Kidney (tissue), 14 donors: ENCODE measurements around the gene RGS6. TPM values are rescaled to one million over a fixed set of nuclear protein-coding genes. Genes with fewer than 3 reads are reported as not detected.

Source experiments
- DNase-seq, 5 donors: peaks; one replicate each; pipeline ENCODE4 v3.0.0-alpha.2; 2013 to 2020
- FAIRE-seq: peaks from 2 replicates; lab custom pipeline; 2012; peaks lifted over from hg19 to GRCh38; lab: Jason Lieb, UNC
- H3K27ac ChIP-seq, 2 donors: one replicate each; pipeline ENCODE4 v1.7.0; 2013; ENCODE audit warnings: low read depth in 2 of 2, low read length in 2 of 2, inconsistent platforms in 1 of 2
- H3K27me3 ChIP-seq: one replicate; pipeline ENCODE4 v1.7.1; 2013; ENCODE audit warnings: low read length, inconsistent platforms; ENCODE audit not compliant: control insufficient read depth, insufficient read depth
- H3K36me3 ChIP-seq, 3 donors: one replicate each; pipeline versions ENCODE4 v1.7.0 to v1.7.1; 2013; ENCODE audit warnings: low read length in 3 of 3, control low read depth in 1 of 3, inconsistent platforms in 1 of 3; ENCODE audit not compliant: insufficient read depth in 3 of 3, control insufficient read depth in 2 of 3
- H3K4me1 ChIP-seq, 3 donors: one replicate each; pipeline versions ENCODE4 v1.7.0 to v1.7.1; 2013; ENCODE audit warnings: low read length in 3 of 3, inconsistent platforms in 1 of 3, low read depth in 1 of 3; ENCODE audit not compliant: control insufficient read depth in 2 of 3, insufficient read depth in 2 of 3
- H3K4me3 ChIP-seq, 3 donors: one replicate each; pipeline versions ENCODE4 v1.7.0 to v1.8.1; 2013; ENCODE audit warnings: low read length in 3 of 3, control low read depth in 1 of 3, inconsistent platforms in 1 of 3
- H3K9ac ChIP-seq, 3 donors: one replicate each; pipeline versions ENCODE4 v1.7.0 to v1.7.1; 2013; ENCODE audit warnings: low read length in 3 of 3, control low read depth in 1 of 3, inconsistent platforms in 1 of 3
- H3K9me3 ChIP-seq, 3 donors: one replicate each; pipeline versions ENCODE4 v1.7.0 to v1.7.1; 2013; ENCODE audit warnings: low read length in 3 of 3, control low read depth in 1 of 3, inconsistent platforms in 1 of 3; ENCODE audit not compliant: control insufficient read depth in 2 of 3, insufficient read depth in 1 of 3
- intact Hi-C: fragments of 100-400 bp; cut with DNase I; formaldehyde crosslinking; loops from one replicate; pipeline ENCODE4 v1.11.1; 2022
- polyA plus RNA-seq: library from polyadenylated mRNA; stranded (reverse); fragments of 350-450 nt; fragmentation: Illumina TruSeq; extraction: RNeasy Lipid Tissue Mini Kit (QIAGEN cat#74804); gene quantifications from one replicate; pipeline ENCODE4 v1.2.3, GENCODE V29; 2014; ENCODE audit warnings: low read depth, low replicate concordance; ENCODE audit not compliant: insufficient read depth
- total RNA-seq: library from RNA; stranded (reverse); fragmentation: NEBNext Ultra II Directional; extraction: Animal tissue kit (Norgen Biotek cat#: 25700); gene quantifications from one replicate; pipeline ENCODE4 v1.2.1, GENCODE V29; 2021
- TF ChIP-seq, protein P1 (sequence below): IDR thresholded peaks from 3 replicates; pipeline ENCODE4 v1.5.1; 2012; ENCODE audit warnings: mild to moderate bottlenecking, moderate library complexity, borderline replicate concordance; ENCODE audit not compliant: insufficient read depth; ENCODE audit errors: extremely low read depth
- donor health status: control.
- donor health status: control.
- donor health status: control.
- donor health status: control.
- donor health status: control.
- donor health status: DM: yes; HTN: yes; CAD: no.
- donor health status: Normal renal cell carcinoma (clear cell type).

RGS6 gene
- total and polyA plus RNA-seq, 2 donors from 2014 or later = 1.1 to 1.4 TPM

DNA sequence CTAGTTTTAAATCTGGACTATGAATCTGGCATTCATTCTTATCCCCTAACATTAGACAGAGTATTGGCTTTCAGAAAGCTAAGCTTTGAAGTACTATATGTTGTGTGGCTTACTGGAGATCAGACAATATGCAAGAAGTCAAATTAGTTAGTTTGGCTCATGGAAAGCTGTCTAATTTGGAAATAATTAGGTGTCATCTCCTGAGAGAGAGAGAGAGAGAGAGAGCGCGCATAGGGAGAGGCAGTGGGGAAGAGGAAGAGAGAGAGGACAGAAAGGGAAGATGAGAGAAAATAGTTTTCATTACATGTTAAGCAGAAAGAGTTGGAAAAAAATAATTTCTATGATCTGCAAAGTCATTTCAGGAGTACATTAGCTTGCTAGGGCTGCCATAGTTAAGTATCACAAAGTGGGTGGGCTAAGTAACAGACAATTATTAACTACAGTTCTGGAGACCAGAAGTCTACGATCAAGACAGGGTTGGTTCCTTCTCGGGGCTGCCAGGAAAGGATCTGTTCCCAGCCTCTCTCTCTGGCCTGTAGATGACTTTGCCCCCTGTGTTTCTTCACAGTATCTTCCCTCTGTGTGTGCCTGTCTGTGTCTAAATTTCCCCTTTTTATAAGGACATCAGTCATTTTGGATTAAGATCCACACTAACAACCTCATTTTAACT, 404.2 kb downstream of the RGS6 start:
- Histone ChIP-seq H3K9ac (no peak overlapping the region), H3K27ac (no peak overlapping the region), H3K4me3 (no peak overlapping the region), H3K36me3 (no peaks in the 10 kb centered on the region), H3K4me1 (no peaks in the 10 kb centered on the region), H3K27me3 (no peaks in the 10 kb centered on the region), H3K9me3 (no peaks in the 10 kb centered on the region)
- intact Hi-C loops = no loop called here
- peak in 1 of 5 donors; percentile 30 for DNase-seq
- FAIRE-seq = no peak
- TF ChIP-seq, protein P1, sequence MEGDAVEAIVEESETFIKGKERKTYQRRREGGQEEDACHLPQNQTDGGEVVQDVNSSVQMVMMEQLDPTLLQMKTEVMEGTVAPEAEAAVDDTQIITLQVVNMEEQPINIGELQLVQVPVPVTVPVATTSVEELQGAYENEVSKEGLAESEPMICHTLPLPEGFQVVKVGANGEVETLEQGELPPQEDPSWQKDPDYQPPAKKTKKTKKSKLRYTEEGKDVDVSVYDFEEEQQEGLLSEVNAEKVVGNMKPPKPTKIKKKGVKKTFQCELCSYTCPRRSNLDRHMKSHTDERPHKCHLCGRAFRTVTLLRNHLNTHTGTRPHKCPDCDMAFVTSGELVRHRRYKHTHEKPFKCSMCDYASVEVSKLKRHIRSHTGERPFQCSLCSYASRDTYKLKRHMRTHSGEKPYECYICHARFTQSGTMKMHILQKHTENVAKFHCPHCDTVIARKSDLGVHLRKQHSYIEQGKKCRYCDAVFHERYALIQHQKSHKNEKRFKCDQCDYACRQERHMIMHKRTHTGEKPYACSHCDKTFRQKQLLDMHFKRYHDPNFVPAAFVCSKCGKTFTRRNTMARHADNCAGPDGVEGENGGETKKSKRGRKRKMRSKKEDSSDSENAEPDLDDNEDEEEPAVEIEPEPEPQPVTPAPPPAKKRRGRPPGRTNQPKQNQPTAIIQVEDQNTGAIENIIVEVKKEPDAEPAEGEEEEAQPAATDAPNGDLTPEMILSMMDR = no peak

DNA sequence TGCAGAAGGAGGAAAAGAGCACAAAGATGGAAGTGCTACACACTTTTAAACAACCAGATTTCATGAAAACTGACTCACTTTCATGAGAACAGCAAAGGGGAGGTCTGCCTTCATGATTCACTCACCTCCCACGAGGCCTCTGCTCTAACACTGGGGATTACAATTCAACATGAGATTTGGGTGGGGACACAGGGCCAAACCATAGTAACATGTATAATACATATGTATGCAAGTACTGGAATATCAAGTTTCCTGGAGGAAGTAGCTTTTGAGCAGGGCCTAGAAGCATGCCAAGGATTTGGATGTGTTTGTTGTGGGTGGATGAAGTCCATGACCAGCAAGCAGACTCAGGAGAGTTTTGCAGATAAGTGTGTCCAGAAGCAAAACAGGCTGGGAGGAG, 409.0 kb downstream of the RGS6 start:
- intact Hi-C loops = no loop called here
- FAIRE-seq = no peak

DNA sequence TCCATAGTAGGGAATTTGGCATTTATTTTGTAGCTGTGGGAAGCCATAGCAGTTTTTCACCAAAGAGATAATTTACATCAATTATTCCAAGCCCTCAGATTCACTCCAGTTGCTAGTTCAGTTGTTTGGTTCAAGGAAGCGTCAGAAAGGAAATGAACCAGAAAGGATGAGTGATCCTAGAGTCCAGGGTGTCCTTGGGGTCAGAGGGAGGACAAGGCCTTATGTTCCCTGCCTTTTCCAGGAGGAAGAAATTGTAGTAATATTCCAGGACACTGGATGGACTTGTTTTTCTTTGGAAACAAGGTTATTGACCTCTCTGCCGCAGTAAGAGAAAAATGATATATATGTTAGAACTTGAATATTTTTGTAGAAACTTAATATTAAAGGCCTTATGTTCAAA, 409.5 kb downstream of the RGS6 start:
- peak in 1 of 5 donors; percentile 10 for DNase-seq
- H3K4me3 ChIP-seq = no peak overlapping the region
- FAIRE-seq = no peak

More for the DNA sequence above, 409.0 kb downstream of the RGS6 start:
- H3K27ac ChIP-seq = no peak overlapping the region
- H3K27me3 ChIP-seq = no peaks in the 10 kb centered on the region
- no peaks in the 10 kb centered on the region for H3K36me3 ChIP-seq
- TF ChIP-seq, protein P1 = no peak
- peaks cover 0 to 7% (median 0%) of the 10 kb centered on the region in 3 donors for H3K9me3 ChIP-seq
- no peak for DNase-seq
- H3K4me3 ChIP-seq = no peak overlapping the region
- no peaks in the 10 kb centered on the region for H3K4me1 ChIP-seq
- H3K9ac ChIP-seq = no peak overlapping the region

More for the DNA sequence above, 409.5 kb downstream of the RGS6 start:
- intact Hi-C loops = no loop called here
- no peaks in the 10 kb centered on the region for H3K27me3 ChIP-seq
- TF ChIP-seq, protein P1 = no peak
- H3K9ac ChIP-seq = no peak overlapping the region
- no peak overlapping the region for H3K27ac ChIP-seq
- peaks cover 0 to 7% (median 0%) of the 10 kb centered on the region in 3 donors for H3K9me3 ChIP-seq
- no peaks in the 10 kb centered on the region for H3K36me3 ChIP-seq
- no peaks in the 10 kb centered on the region for H3K4me1 ChIP-seq
